RWPE2 (cell line): Measurements from ENCODE around the gene GLS.

Source experiments
- ATAC-seq: fragments of 200-7000 bp; cut with Tn5 transposase; 3 replicates; pipeline ENCODE4 v1.9.1; 2021; ENCODE audit warnings: low read depth
- DNase-seq: peaks from one replicate; pipeline ENCODE4 v3.0.0-alpha.2; 2020; ENCODE audit warnings: low spot score
- H3K27ac ChIP-seq: fragments of 450-650 bp; 2 replicates; pipeline ENCODE4 v1.5.1; 2017; ENCODE audit warnings: mild to moderate bottlenecking; ENCODE audit not compliant: poor library complexity, severe bottlenecking
- H3K27me3 ChIP-seq: fragments of 250-450 bp; sonication (Bioruptor Pico); 2 replicates; pipeline ENCODE4 v1.5.1; 2021; ENCODE audit warnings: mild to moderate bottlenecking, moderate library complexity; ENCODE audit not compliant: insufficient read depth, poor library complexity, severe bottlenecking
- H3K36me3 ChIP-seq: fragments of 250-450 bp; sonication (Bioruptor Pico); 2 replicates; pipeline ENCODE4 v1.5.1; 2020; ENCODE audit warnings: low read depth, mild to moderate bottlenecking, moderate library complexity
- H3K4me1 ChIP-seq: fragments of 250-450 bp; sonication (Bioruptor Pico); 2 replicates; pipeline ENCODE4 v1.5.1; 2021; ENCODE audit warnings: mild to moderate bottlenecking, moderate library complexity; ENCODE audit not compliant: insufficient read depth, poor library complexity, severe bottlenecking
- H3K4me3 ChIP-seq: fragments of 250-450 bp; sonication (Bioruptor Pico); 2 replicates; pipeline ENCODE4 v1.5.1; 2021; ENCODE audit warnings: mild to moderate bottlenecking, moderate library complexity; ENCODE audit not compliant: severe bottlenecking
- H3K9me3 ChIP-seq: fragments of 250-450 bp; sonication (Bioruptor Pico); 2 replicates; pipeline ENCODE4 v1.5.1; 2021; ENCODE audit warnings: mild to moderate bottlenecking, moderate library complexity; ENCODE audit not compliant: severe bottlenecking
- CTCF ChIP-seq: fragments of 450-650 bp; IDR thresholded peaks from one replicate; pipeline ENCODE4 v1.5.1; 2017; ENCODE audit warnings: mild to moderate bottlenecking, moderate library complexity; ENCODE audit not compliant: poor library complexity, severe bottlenecking

Gene GLS

GRCh38 chr2:191010887-191011885, 130.6 kb downstream of the GLS start:
- peaks cover 10% of the 10 kb centered on the region for H3K4me1 ChIP-seq
- no peaks in the 10 kb centered on the region for H3K27me3 ChIP-seq
- ATAC-seq (no peak), DNase-seq (no peak)
- H3K4me3 ChIP-seq: no peak overlapping the region
- TF ChIP-seq CTCF: no peak
- H3K27ac ChIP-seq: no peak overlapping the region
- H3K9me3 ChIP-seq: no peaks in the 10 kb centered on the region
- peaks cover 60% of the 10 kb centered on the region for H3K36me3 ChIP-seq

- no peak for TF ChIP-seq CTCF
- DNase-seq (no peak), ATAC-seq (no peak)
- Histone ChIP-seq H3K27me3 (no peaks in the 10 kb centered on the region), H3K4me3 (no peak overlapping the region), H3K9me3 (no peaks in the 10 kb centered on the region), H3K4me1 (peaks cover 10% of the 10 kb centered on the region), H3K27ac (no peak overlapping the region), H3K36me3 (peaks cover 48% of the 10 kb centered on the region)
These were observed 131.7 kb downstream of the GLS start for GRCh38 chr2:191012346-191012745.

GRCh38 chr2:191012845-191013681, 132.4 kb downstream of the GLS start:
- H3K36me3 ChIP-seq: peaks cover 41% of the 10 kb centered on the region
- ATAC-seq (peak; percentile 22), DNase-seq (no peak)
- peak overlapping the region; percentile 42 for H3K27ac ChIP-seq
- H3K4me1 ChIP-seq: peaks cover 10% of the 10 kb centered on the region
- H3K9me3 ChIP-seq: no peaks in the 10 kb centered on the region
- no peaks in the 10 kb centered on the region for H3K27me3 ChIP-seq
- no peak for TF ChIP-seq CTCF
- H3K4me3 ChIP-seq: peak overlapping the region; percentile 93

GRCh38 chr2:191013682-191013931, 133.0 kb downstream of the GLS start:
- ATAC-seq (no peak), DNase-seq (no peak)
- Histone ChIP-seq H3K4me1 (peaks cover 10% of the 10 kb centered on the region), H3K27ac (peak overlapping the region; percentile 42), H3K27me3 (no peaks in the 10 kb centered on the region), H3K36me3 (peaks cover 35% of the 10 kb centered on the region), H3K9me3 (no peaks in the 10 kb centered on the region), H3K4me3 (peak overlapping the region; percentile 93)
- no peak for TF ChIP-seq CTCF
